ENCODE measurements around the gene OBP2A. TPM values are rescaled to one million over a fixed set of nuclear protein-coding genes. Genes with fewer than 3 reads are reported as not detected.

The OBP2A gene
- total RNA-seq, 2 experiments from 2014 or later = not detected

DNA sequence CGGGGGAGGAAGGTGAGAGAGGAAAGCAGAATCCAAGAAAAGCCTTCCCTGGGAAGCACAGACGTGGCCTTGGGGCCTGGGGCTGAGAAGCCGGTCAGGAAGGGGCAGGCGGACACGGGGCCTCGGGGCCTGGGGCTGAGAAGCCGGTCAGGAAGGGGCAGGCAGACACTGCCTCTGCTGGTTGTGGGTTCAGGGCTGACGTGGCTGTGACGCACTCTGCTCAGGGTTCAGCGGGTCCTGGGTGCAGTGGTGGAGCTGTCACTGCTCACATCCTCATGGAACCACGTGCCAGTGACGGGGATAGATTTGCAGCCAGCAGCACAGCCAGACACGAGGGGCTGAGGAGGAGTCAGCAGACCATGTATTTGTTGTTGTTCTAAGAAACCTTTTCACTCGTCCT, 28.4 kb downstream of the OBP2A start:
- Mint-ChIP-seq H3K4me1 (ENCODE audit: low read depth) (no peaks in the 10 kb centered on the region), H3K4me3 (no peak overlapping the region), H3K9me3 (peaks cover 2% of the 10 kb centered on the region), H3K27ac (no peak overlapping the region), H3K27me3 (no peaks in the 10 kb centered on the region), H3K36me3 (ENCODE audit: low read depth) (no peaks in the 10 kb centered on the region)
- ChIA-PET CTCF (interaction anchor here (1.5 kb wide), 1 partner anchor 29 kb away, joined by 4 read pairs; no protein-coding TSS in a partner anchor), POLR2A (no interaction called here)
- TF ChIP-seq, protein P1, sequence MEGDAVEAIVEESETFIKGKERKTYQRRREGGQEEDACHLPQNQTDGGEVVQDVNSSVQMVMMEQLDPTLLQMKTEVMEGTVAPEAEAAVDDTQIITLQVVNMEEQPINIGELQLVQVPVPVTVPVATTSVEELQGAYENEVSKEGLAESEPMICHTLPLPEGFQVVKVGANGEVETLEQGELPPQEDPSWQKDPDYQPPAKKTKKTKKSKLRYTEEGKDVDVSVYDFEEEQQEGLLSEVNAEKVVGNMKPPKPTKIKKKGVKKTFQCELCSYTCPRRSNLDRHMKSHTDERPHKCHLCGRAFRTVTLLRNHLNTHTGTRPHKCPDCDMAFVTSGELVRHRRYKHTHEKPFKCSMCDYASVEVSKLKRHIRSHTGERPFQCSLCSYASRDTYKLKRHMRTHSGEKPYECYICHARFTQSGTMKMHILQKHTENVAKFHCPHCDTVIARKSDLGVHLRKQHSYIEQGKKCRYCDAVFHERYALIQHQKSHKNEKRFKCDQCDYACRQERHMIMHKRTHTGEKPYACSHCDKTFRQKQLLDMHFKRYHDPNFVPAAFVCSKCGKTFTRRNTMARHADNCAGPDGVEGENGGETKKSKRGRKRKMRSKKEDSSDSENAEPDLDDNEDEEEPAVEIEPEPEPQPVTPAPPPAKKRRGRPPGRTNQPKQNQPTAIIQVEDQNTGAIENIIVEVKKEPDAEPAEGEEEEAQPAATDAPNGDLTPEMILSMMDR (IDR thresholded peaks at IDR 0.05) = no peak
- DNase-seq (no peak), ATAC-seq (no peak)
- intact Hi-C loops (cut with micrococcal nuclease) = no loop called here

DNA sequence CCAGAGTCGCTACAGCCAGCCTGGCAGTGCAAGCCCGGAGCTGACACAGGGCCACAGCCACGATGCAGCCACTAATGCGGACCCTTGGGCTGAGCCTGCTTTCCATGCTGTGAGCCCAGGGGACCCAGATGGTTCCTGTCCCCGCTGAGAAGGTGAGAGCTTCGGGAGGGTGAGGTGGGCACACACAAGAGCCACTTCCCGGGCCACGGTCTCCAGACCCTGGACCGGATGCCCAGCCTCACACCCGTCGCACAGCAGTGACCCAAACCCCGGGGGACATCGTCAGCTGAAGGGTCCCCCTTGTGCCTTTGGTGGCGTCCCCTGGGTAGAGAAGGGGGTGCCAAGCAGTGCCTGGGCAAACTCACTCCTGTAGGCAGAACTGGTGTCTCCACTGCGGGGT, 29.0 kb downstream of the OBP2A start:
- TF ChIP-seq, protein P1 (IDR thresholded peaks at IDR 0.05) = no peak
- intact Hi-C loops (cut with micrococcal nuclease) = no loop called here
- POLR2A ChIA-PET = no interaction called here

DNA sequence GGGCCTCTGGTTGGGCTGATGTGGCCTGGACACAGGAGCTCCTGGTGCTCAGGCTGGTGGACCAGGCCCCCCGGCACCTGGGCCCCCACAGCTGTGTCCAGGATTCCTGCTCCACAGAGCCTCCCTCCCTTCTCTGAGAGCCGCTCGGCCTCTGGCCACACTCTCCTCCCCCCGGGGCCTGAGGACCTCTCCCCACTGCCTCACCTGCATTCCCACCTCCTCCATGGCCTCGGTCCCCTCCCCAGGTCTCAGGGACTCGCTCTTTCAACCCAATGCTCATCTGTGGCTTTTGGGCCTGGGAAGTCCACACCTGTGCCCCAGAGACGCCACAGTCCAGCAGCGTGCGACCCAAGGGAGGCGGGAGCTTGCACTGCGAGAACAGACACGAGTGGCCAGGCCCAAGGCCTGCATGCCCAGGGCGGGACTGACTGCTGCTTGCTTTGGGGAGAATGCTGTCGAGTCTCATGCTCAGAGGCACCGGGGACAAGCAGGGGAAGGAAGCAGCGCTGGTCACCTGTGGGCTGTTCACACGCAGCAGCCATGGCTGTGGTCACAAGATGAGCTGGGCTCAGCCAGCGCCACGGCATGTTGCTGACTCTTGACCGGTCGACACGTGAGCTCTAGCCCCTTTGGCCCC, 30.2 kb downstream of the OBP2A start:
- intact Hi-C loops (cut with micrococcal nuclease) = no loop called here
- TF ChIP-seq, protein P1 (IDR thresholded peaks at IDR 0.05) = no peak
- ChIA-PET CTCF (no interaction called here), POLR2A (no interaction called here)
- Mint-ChIP-seq H3K4me3 (no peak overlapping the region), H3K27me3 (no peaks in the 10 kb centered on the region), H3K4me1 (ENCODE audit: low read depth) (no peaks in the 10 kb centered on the region), H3K36me3 (ENCODE audit: low read depth) (no peaks in the 10 kb centered on the region), H3K27ac (no peak overlapping the region), H3K9me3 (no peaks in the 10 kb centered on the region)
- ATAC-seq (no peak), DNase-seq (no peak)

More for the DNA sequence above, 29.0 kb downstream of the OBP2A start:
- no peak for ATAC-seq
- no peaks in the 10 kb centered on the region for H3K27me3 Mint-ChIP-seq
- H3K36me3 Mint-ChIP-seq (ENCODE audit: low read depth) = no peaks in the 10 kb centered on the region
- H3K27ac Mint-ChIP-seq = no peak overlapping the region
- H3K4me1 Mint-ChIP-seq (ENCODE audit: low read depth) = no peaks in the 10 kb centered on the region
- H3K9me3 Mint-ChIP-seq = no peaks in the 10 kb centered on the region
- no peak overlapping the region for H3K4me3 Mint-ChIP-seq
- no peak for DNase-seq
- CTCF ChIA-PET = interaction anchor here (1.5 kb wide), 1 partner anchor 29 kb away, joined by 4 read pairs; no protein-coding TSS in a partner anchor

DNA sequence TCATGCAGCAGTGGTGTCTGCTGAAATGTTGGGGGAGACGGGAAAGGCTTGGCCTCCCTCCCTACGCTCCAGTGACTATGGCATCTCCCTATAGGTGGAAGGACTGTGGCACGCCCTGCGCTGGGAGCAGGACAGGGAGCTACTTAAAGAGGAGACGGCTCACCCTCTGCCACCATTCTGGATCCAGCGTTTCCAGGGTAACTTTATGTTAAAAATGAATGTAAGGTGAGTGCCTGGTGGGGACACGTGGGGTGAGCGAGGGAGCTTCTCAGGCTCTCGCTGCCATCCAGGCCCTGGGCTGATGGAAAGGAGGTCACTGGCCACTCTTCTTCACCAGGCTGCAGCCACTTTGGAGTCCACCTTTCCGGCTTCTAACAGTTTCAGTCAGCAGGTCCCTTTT, 31.3 kb downstream of the OBP2A start:
- no peak overlapping the region for H3K4me3 Mint-ChIP-seq
- DNase-seq = no peak
- POLR2A ChIA-PET = no interaction called here
- H3K9me3 Mint-ChIP-seq = no peaks in the 10 kb centered on the region
- intact Hi-C loops (cut with micrococcal nuclease) = no loop called here
- H3K4me1 Mint-ChIP-seq (ENCODE audit: low read depth) = no peaks in the 10 kb centered on the region
- H3K27me3 Mint-ChIP-seq = no peaks in the 10 kb centered on the region
- no peak for ATAC-seq
- H3K27ac Mint-ChIP-seq = no peak overlapping the region
- no peaks in the 10 kb centered on the region for H3K36me3 Mint-ChIP-seq (ENCODE audit: low read depth)
- TF ChIP-seq, protein P1 (IDR thresholded peaks at IDR 0.05) = no peak
- CTCF ChIA-PET = no interaction called here

DNA sequence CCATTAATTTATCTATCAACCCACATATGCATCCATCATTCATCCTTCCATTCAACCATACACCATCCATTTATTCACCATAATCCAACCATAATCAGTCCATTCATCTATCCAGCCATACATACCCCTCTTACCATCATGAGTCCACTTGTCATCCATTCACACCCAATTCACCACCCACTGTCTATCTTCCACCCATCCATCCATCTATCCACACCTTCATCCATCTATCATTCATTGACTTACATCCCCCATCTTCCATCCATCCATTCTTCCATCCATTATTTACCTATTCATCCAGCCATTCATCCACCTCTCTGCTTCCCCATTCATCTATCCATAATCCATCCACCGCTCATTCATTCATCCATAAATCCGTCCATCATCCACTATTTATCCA, 33.4 kb downstream of the OBP2A start:
- H3K4me1 Mint-ChIP-seq (ENCODE audit: low read depth) = no peaks in the 10 kb centered on the region
- DNase-seq (no peak), ATAC-seq (no peak)
- POLR2A ChIA-PET = no interaction called here
- CTCF ChIA-PET = no interaction called here
- no peaks in the 10 kb centered on the region for H3K9me3 Mint-ChIP-seq
- TF ChIP-seq, protein P1 (IDR thresholded peaks at IDR 0.05) = no peak
- H3K27me3 Mint-ChIP-seq = no peaks in the 10 kb centered on the region
- intact Hi-C loops (cut with micrococcal nuclease) = no loop called here
- H3K36me3 Mint-ChIP-seq (ENCODE audit: low read depth) = no peaks in the 10 kb centered on the region
- no peak overlapping the region for H3K4me3 Mint-ChIP-seq
- no peak overlapping the region for H3K27ac Mint-ChIP-seq

Data from activated CD8-positive, alpha-beta T cell treated with anti-CD3 and anti-CD28 coated beads for 36 hours (primary cell).